IPS-NIHi7 (cell line): Measurements from ENCODE around the gene CLCF1.
"Not testable (repeated sequence)": the region's sequence is repeated elsewhere in the genome, so short reads cannot be mapped to it uniquely, and the experiment has no call there.

ENCODE experiments used
- DNase-seq: peaks from one replicate; pipeline ENCODE4 v3.0.0; 2012; ENCODE audit warnings: mixed read lengths; ENCODE audit errors: extremely low spot score

The CLCF1 gene

DNA sequence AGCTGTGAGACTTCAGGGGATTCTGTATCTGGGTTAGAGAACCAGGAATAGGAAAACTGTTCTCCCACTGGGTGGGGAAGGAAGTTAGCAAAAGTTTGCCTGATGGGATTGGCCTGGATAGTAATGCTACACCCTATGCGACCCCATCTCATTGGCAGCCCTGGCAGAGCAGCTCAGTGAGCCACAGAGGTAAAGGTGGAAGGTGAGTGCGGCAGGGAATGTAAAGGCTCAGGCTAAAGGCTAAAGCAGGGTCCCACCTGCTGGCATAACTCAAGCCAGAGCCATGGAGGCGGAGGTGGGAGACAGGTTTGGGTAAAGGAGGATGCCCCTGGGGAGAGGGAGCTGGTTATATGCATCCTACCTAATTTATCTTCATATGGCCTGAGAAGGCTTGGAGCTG, 51.3 kb downstream of the CLCF1 start:
- peak; percentile 1 for DNase-seq

- peak; percentile 1 for DNase-seq
These were observed 52.0 kb downstream of the CLCF1 start for GRCh38 chr11:67321313-67321871.

DNA sequence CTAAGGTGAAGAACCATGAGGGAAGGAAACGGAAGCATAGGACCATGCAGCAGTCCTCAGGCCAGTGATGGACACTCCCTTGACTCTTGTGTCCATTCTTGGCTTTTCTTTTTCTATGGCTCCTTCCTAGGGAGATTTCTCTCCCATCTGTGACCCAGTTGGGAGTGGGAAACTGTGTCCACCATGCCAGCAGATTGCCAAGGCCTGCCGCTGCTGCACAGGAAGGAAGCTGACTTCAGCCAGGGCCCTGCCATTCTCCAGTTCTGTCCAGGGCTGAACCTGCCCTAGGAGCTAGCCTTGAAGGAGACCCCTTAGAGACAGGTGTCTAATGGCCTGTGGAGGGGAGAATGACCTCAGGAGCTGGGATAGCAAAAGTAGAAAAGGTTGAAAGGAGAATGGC, 52.7 kb downstream of the CLCF1 start:
- DNase-seq = no peak

- DNase-seq = no peak
These were observed 53.4 kb downstream of the CLCF1 start for GRCh38 chr11:67320011-67320410.

DNA sequence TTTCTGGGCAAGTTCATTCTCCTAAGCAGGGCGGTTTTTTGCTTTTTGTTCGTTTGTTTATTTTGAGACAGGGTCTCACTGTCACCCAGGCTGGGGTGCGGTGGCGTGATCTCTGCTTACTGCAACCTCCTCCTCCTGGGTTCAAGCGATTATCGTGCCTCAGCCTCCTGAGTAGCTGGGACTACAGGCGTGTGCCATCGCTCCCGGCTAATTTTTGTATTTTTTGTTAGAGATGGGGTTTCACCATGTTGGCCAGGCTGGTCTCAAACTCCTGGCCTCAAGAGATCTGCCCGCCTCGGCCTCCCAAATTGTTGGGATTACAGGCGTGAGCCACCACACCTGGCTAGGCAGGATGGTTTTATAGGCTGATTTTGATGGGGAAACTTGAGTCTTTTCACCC, 54.5 kb downstream of the CLCF1 start:
- DNase-seq = not testable (repeated sequence)

DNA sequence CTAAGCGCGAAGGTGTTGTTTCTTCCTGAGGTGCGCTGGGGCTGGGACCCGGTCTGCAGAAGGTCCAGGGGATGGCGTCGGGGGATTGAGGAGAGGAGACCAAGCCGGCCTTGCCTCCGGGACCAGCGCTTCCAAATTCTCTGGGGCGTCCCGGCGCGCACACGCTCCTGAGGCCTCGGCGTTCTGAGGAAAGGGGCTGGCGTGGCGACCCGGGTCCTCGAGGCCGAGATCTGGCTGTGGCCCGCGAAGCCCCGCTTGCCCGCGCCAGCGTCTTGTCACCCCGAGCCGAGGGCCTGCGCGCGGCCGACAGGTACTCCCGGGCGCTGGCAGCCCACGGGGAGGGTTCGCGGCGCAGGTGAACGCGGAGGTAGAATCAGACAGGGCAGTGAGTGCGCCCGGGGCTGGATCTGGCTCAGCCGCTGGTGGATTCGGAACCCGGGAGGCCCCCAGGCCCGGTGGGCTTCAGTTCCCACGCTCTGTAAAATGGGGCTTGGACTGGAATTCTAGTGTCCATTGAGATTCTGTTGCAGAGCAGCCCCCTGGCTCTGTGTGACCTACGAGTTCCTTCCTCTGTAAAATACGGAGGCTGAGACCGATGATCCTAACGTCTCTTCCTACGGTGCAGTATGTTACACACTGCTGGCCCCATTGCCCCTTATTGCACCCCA, 55.4 kb downstream of the CLCF1 start:
- DNase-seq = no peak

DNA sequence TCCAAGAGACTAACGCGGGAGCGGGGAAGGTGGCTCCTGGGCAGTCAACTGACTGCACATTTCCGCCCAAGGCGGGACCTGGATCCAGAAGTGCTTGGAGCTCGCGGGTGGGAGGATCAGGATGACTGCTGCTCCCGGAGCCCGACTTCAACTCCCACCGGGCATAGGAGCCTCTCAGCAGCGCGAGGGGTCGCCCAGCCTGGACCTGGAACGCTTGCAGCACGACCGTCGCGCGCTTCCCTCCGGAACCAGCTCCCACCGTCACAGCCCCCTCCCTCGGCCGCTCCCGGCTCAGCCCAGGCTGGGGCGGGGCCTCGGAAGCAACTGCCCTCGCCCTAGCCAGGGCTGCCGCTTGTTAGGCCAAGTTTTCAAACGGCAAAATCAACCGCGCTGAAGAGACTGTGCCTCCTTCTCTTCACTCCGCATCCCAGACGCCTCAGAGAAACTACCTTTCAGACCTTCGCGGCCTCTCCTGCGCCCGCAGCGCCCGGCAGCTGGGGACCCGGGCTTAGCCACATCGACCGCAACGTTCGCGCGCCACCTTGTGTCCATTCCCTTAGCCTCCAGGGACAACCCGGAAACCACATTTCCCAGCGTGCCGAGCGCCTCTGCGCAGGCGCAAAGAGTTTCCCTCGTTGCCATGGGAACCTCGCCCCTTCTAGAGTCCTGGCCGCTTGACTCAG, 56.1 kb downstream of the CLCF1 start:
- DNase-seq = peak; percentile 100

DNA sequence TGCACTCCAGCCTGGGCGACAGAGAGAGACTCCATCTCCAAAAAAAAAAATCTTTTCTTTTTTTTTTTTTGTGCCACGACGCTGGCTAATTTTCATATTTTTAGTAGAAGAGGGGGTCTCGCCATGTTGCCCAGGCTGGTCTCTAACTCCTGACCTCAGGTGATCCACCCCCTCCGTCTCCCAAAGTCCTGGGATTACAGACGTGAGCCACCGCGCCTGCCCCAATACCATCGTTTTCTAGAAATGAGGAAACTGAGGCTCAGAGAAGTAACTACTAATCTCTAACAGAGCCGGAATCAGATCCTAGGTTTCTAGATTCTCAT, 56.6 kb downstream of the CLCF1 start:
- DNase-seq = no peak

DNA sequence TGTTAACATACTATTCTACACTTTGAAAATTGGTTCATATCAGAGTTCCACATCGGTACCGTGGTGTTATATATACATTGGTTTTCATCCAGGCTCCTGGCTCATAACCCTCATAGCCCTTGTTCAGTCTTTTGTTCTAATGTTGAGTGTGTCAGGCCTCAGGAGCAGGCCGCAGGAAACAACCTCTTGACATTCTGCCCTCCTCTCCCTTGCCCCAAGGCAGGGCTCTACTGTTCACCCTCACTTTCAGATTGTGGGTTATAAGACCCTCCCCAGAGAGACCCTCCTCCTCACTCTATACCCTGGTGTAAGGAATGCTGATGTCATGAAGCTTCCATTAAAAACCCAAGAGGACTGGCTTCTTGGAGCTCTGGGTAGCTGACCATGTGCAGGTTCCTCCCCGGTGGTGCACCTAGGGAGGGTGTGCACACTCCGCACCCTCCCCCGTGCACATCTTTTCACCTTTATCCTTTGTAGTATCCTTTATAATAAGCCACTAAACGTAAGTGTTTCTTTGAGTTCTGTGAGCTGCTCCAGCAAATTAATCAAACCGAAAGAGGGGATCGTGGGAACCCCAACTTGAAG, 58.0 kb downstream of the CLCF1 start:
- DNase-seq = no peak

DNA sequence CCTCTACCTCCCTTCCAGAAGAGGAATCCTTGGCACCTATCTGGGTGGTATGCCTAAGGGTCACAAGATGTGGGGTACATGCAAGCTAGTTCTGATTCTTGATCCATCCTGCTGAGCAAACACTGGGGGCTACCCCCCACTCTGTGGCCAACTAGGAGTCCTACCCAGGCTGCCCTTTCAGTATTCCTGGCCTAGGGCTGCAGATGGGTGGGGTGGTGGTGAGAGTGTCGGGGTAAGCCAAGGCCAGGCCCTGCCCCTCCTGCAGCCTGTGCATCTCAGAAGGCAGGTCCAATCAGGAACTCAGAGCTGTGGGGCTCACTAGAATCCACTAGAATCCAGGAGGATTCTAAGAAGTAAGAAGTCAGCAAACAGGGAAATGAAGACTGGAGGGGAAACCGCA, 59.2 kb downstream of the CLCF1 start:
- DNase-seq = no peak
